IPS-18a (cell line): ENCODE results near the gene AUTS2.

Experiments
- H3K27ac ChIP-seq: one replicate; pipeline ENCODE4 v1.5.1; 2013; ENCODE audit warnings: low read length
- H3K27me3 ChIP-seq: one replicate; pipeline ENCODE4 v1.6.1; 2013; ENCODE audit warnings: mild to moderate bottlenecking, low read length; ENCODE audit not compliant: control insufficient read depth, insufficient read depth
- H3K36me3 ChIP-seq: one replicate; pipeline ENCODE4 v1.6.1; 2013; ENCODE audit warnings: low read depth, low read length; ENCODE audit not compliant: control insufficient read depth
- H3K4me1 ChIP-seq: one replicate; pipeline ENCODE4 v1.6.1; 2013; ENCODE audit warnings: low read depth, low read length; ENCODE audit not compliant: control insufficient read depth
- H3K4me3 ChIP-seq: one replicate; pipeline ENCODE4 v1.5.1; 2013; ENCODE audit warnings: low read length
- H3K9ac ChIP-seq: one replicate; pipeline ENCODE4 v1.6.1; 2013; ENCODE audit warnings: mild to moderate bottlenecking, low read length, moderate library complexity
- H3K9me3 ChIP-seq: one replicate; pipeline ENCODE4 v1.6.1; 2013; ENCODE audit warnings: low read depth, low read length; ENCODE audit not compliant: control insufficient read depth

The AUTS2 gene

GRCh38 chr7:70497793-70498192 lies 899.5 kb downstream of the AUTS2 start:
- no peaks in the 10 kb centered on the region for H3K27me3 ChIP-seq
- H3K9me3 ChIP-seq: no peaks in the 10 kb centered on the region
- no peak overlapping the region for H3K27ac ChIP-seq
- no peak overlapping the region for H3K4me3 ChIP-seq
- H3K9ac ChIP-seq: no peak overlapping the region
- no peaks in the 10 kb centered on the region for H3K36me3 ChIP-seq
- no peaks in the 10 kb centered on the region for H3K4me1 ChIP-seq

GRCh38 chr7:70498232-70498992 lies 900.1 kb downstream of the AUTS2 start:
- Histone ChIP-seq H3K4me1 (no peaks in the 10 kb centered on the region), H3K9ac (no peak overlapping the region), H3K36me3 (no peaks in the 10 kb centered on the region), H3K9me3 (no peaks in the 10 kb centered on the region), H3K27ac (no peak overlapping the region), H3K27me3 (no peaks in the 10 kb centered on the region), H3K4me3 (no peak overlapping the region)

GRCh38 chr7:70500261-70500660 lies 902.0 kb downstream of the AUTS2 start:
- H3K4me3 ChIP-seq: no peak overlapping the region
- no peaks in the 10 kb centered on the region for H3K4me1 ChIP-seq
- no peaks in the 10 kb centered on the region for H3K9me3 ChIP-seq
- no peaks in the 10 kb centered on the region for H3K27me3 ChIP-seq
- no peak overlapping the region for H3K27ac ChIP-seq
- no peak overlapping the region for H3K9ac ChIP-seq
- H3K36me3 ChIP-seq: no peaks in the 10 kb centered on the region

GRCh38 chr7:70502117-70502863 lies 904.0 kb downstream of the AUTS2 start:
- Histone ChIP-seq H3K4me3 (no peak overlapping the region), H3K27me3 (no peaks in the 10 kb centered on the region), H3K36me3 (no peaks in the 10 kb centered on the region), H3K4me1 (no peaks in the 10 kb centered on the region), H3K27ac (no peak overlapping the region), H3K9me3 (no peaks in the 10 kb centered on the region), H3K9ac (no peak overlapping the region)

GRCh38 chr7:70504254-70504653 lies 906.0 kb downstream of the AUTS2 start:
- Histone ChIP-seq H3K4me3 (no peak overlapping the region), H3K27ac (no peak overlapping the region)

GRCh38 chr7:70505468-70505867 lies 907.2 kb downstream of the AUTS2 start:
- Histone ChIP-seq H3K27ac (no peak overlapping the region), H3K36me3 (no peaks in the 10 kb centered on the region)

More at GRCh38 chr7:70504254-70504653, 906.0 kb downstream of the AUTS2 start:
- no peak overlapping the region for H3K9ac ChIP-seq
- no peaks in the 10 kb centered on the region for H3K4me1 ChIP-seq
- no peaks in the 10 kb centered on the region for H3K27me3 ChIP-seq
- no peaks in the 10 kb centered on the region for H3K9me3 ChIP-seq
- H3K36me3 ChIP-seq: no peaks in the 10 kb centered on the region

GRCh38 chr7:70505886-70506285 lies 907.6 kb downstream of the AUTS2 start:
- no peaks in the 10 kb centered on the region for H3K9me3 ChIP-seq
- H3K36me3 ChIP-seq: no peaks in the 10 kb centered on the region
- H3K9ac ChIP-seq: no peak overlapping the region
- no peaks in the 10 kb centered on the region for H3K27me3 ChIP-seq
- no peak overlapping the region for H3K4me3 ChIP-seq
- H3K27ac ChIP-seq: no peak overlapping the region
- H3K4me1 ChIP-seq: no peaks in the 10 kb centered on the region

More at GRCh38 chr7:70505468-70505867, 907.2 kb downstream of the AUTS2 start:
- no peaks in the 10 kb centered on the region for H3K4me1 ChIP-seq
- H3K27me3 ChIP-seq: no peaks in the 10 kb centered on the region
- H3K4me3 ChIP-seq: no peak overlapping the region
- H3K9me3 ChIP-seq: no peaks in the 10 kb centered on the region
- H3K9ac ChIP-seq: no peak overlapping the region

- Histone ChIP-seq H3K27ac (no peak overlapping the region), H3K27me3 (no peaks in the 10 kb centered on the region), H3K4me3 (no peak overlapping the region), H3K36me3 (no peaks in the 10 kb centered on the region), H3K9me3 (no peaks in the 10 kb centered on the region), H3K9ac (no peak overlapping the region), H3K4me1 (no peaks in the 10 kb centered on the region)
These were observed 908.2 kb downstream of the AUTS2 start for GRCh38 chr7:70506434-70506833.

- H3K4me1 ChIP-seq: no peaks in the 10 kb centered on the region
These were observed 913.9 kb downstream of the AUTS2 start for GRCh38 chr7:70512144-70512543.

GRCh38 chr7:70512761-70513160 lies 914.5 kb downstream of the AUTS2 start:
- H3K9me3 ChIP-seq: no peaks in the 10 kb centered on the region
- H3K4me1 ChIP-seq: no peaks in the 10 kb centered on the region
- no peak overlapping the region for H3K9ac ChIP-seq
- H3K36me3 ChIP-seq: no peaks in the 10 kb centered on the region
- H3K27me3 ChIP-seq: no peaks in the 10 kb centered on the region
- no peak overlapping the region for H3K4me3 ChIP-seq
- H3K27ac ChIP-seq: no peak overlapping the region

More at GRCh38 chr7:70512144-70512543, 913.9 kb downstream of the AUTS2 start:
- H3K9ac ChIP-seq: no peak overlapping the region
- H3K4me3 ChIP-seq: no peak overlapping the region
- H3K27me3 ChIP-seq: no peaks in the 10 kb centered on the region
- no peaks in the 10 kb centered on the region for H3K36me3 ChIP-seq
- no peaks in the 10 kb centered on the region for H3K9me3 ChIP-seq
- H3K27ac ChIP-seq: no peak overlapping the region

GRCh38 chr7:70520611-70521010 lies 922.3 kb downstream of the AUTS2 start:
- H3K27ac ChIP-seq: no peak overlapping the region
- no peaks in the 10 kb centered on the region for H3K4me1 ChIP-seq
- H3K27me3 ChIP-seq: no peaks in the 10 kb centered on the region
- no peak overlapping the region for H3K4me3 ChIP-seq
- H3K36me3 ChIP-seq: no peaks in the 10 kb centered on the region
- H3K9me3 ChIP-seq: no peaks in the 10 kb centered on the region
- H3K9ac ChIP-seq: no peak overlapping the region
